Measurements from ENCODE around the gene CLK2.
"Not testable (repeated sequence)": the region's sequence is repeated elsewhere in the genome, so short reads cannot be mapped to it uniquely, and the experiment has no call there.

The CLK2 gene

DNA sequence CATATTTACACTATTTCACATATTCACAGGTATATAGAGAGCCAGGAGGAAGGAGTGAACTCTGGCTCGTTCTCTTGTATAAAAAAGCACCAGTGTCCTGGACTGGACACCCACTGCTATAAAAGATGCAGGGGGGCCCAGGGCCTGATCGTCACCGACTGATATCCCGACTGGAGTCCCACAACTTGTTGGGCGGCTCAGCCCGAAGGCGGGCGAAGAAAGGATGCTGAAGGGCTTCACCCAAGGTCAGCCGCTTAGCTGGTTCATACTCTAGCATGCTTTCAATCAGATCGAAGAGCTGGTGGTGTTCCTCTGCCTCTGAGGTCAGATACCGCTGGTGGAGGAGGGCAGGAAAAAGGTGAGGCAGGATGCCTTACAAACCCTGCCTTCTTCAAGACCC is 10.2 kb downstream of the CLK2 start:
- no peak for DNase-seq

- DNase-seq: peak; percentile 77
These were observed 11.2 kb downstream of the CLK2 start, which contains the start of gene SCAMP3 for GRCh38 chr1:155261852-155262673. TSS of gene SCAMP3 (minus strand) at chr1:155262360. CDS start at chr1:155262151, 209 bp downstream.

GRCh38 chr1:155261493-155261851 is 11.8 kb downstream of the CLK2 start:
- no peak for DNase-seq

DNA sequence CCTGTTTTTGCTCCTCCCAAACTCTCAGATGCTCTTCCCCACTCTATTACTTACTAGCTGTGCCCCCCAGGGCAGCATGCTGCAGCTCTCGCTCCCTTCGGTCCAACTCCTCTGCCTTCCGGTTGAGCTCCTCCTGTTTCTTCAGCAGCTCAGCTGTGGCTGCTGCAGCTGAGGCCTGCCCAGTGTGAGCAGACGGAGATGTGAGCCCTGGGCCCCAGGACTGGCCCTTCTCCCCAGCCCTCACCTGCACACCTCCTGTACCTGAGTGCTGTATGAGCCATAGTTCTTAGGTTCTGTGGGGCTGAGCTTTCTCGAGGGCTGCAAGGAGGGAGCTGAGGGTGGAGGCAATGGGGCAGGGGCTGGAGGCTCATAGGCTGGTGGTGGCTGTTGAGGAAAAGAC is 13.0 kb downstream of the CLK2 start:
- DNase-seq: no peak

DNA sequence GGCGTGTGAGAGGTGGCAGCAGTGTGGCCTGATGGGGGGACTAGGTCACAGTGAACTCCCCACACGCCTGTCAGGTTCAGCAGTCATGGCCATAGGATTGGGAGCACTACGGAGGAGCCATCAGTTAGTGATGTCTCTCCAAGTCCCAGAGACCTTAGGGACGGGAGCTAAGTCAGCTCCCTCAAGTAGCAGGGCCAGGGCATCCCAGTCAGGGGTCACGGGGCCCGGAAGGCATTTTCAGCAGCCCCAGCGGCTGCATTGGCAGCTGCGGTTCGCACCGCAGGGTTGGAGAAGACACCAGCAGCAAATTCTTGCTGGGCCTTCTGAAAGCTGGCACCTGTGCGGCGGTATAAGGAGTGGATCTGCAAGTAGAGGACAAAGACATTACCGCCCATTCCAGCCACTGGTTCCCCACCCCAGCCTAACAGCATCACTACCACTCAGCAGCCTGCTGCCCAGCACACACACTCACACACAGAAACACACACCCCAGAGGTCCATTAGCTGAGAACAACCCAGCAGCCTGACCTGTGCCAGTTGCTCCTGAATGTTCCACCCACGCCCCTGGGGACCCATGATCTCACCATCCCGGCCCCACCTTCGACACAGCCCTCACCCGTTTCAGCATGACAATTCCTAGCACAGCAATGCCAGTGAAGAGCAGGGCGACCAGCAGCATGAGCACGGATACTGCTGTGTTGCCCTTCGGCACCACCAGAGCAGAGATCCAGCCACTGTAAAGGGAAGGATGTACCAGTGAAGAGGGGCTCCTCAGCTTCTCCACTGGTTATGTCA is 17.0 kb downstream of the CLK2 start:
- DNase-seq: no peak

DNA sequence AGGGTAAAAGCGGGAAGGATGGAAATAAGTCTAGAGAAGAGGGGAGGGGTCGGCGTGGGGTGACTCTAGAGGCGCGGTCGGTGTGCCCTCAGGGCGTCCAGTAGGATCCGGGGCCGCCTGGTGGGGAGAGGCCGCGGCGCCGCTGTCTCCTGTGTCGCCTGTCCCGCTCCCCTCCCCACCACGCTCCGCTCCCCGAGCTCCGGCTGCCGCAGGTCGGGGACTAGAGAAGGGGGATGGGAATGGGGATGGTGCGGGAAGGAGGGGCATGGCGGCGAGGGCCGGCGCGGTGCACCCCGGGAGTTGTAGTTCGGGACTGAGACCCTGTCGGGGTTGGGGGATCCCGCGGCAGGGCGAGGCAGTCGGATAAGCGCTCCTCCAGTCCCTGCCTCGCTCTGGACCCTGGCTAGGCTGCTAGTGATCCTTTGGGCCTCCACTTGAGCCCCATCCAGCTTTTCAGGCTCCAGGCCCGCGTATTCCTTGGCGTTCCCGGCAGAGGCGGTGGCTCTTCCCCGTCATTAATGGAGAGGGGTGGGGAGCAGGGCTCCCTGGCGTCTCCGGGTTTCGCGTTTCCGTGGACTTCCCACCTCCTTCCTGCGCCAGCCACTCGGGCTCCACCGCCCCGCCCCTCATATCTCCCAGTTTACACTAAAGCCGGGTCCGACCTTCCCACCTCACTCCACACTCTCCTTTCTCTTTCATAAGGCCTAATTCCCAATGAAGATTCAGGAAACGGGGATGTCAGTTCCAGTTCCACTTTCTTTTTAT is 17.9 kb downstream of the CLK2 start, which contains the start of gene ENTREP3:
Gene ENTREP3 (minus strand): TSS at position 241 of the 765 bp plus-strand sequence. CDS start 606 bp downstream, outside the sequence.
- peak; percentile 69 to 72 for DNase-seq

DNA sequence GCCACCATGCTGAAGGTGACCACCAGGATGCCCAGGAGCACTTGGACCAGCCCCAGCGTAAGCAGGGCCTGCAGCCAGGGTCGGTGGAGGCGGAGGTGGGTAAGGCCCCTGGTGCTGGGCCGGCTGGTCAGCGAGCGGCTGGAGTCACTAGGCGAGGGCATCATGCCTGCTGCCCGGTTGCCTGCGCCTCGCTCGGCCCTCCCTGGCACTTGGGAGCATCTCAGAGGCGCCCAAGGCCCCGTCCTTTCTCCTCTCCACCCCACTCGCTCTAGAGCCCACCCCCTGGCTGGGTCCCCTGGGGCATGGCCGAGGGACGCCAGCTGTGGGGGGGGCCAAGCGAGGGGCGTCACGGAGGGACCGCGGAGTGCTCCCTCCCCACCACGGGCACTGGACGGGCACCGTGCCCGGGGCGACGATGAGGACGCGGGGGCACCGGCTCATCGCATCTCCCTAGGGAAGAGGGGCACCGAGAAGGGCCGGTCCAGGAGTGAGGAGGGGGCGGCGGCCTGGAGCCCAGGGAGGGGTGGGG is 18.5 kb downstream of the CLK2 start:
- no peak for DNase-seq

DNA sequence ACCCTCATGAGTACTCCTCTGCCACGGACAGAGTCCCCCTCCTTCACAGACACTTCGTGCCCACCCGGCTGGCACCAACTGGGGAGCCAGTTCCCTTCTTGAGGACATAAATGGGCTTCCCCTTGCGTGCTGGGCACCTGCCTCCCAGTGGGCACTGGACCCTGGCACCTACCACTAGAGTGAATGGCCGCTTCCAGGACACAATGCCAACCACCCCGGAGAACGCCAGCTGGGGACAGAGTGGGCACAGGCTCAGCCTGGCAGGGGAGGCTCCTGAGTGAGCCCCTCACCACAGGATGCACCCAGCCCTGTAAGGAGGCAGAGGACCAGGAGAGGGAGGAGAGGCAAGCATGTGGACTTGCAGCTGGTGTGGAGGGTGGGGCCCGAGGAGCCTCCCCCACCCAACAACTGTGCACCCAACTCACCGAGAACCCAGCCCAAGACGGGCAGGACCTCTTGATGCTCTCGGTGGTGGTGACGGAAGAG is 19.0 kb downstream of the CLK2 start:
- no peak for DNase-seq

DNA sequence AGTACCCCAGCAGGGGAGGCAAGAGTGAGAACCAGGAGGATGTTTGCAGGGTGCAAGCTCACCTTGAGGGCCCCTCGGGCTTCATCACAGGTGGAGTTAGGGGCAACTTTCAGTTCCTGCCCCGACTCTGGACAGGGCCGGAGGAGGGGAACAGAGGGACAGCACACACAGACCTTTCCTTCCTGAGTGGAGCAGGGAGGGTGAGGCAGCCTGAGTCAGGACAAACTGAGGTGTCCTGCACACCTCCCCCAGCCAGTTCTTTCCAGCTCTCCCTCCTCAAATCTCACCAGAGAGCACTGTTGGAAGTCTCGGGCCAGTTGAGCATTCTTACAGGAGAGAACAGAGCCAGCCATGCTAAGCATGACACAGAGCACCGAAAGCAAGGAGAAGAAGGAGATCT is 19.5 kb downstream of the CLK2 start:
- DNase-seq: no peak

GRCh38 chr1:155253208-155253607 is 20.1 kb downstream of the CLK2 start:
- DNase-seq: no peak

DNA sequence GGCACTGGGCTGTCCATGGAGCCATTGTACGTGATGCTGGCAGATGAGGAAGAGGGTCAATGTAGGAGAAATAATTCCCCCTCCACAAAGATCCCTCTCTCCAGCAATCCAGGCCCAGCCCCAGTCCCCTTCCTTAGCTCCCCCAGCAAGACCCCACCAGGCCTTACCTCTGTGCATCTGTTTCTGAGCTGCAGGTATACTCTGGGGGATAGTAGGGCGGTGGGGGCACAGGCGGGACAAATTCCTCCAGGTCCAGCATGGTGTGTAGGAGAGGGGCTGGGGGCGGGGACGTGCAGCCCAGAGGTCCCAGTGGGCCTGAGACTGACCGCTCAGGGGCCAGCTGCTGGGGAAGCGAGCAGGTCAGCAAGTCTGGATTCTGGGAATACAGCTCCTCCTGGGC is 21.7 kb downstream of the CLK2 start:
- DNase-seq: no peak

- DNase-seq: peak; percentile 96
These were observed 22.5 kb downstream of the CLK2 start for GRCh38 chr1:155250633-155251449.

DNA sequence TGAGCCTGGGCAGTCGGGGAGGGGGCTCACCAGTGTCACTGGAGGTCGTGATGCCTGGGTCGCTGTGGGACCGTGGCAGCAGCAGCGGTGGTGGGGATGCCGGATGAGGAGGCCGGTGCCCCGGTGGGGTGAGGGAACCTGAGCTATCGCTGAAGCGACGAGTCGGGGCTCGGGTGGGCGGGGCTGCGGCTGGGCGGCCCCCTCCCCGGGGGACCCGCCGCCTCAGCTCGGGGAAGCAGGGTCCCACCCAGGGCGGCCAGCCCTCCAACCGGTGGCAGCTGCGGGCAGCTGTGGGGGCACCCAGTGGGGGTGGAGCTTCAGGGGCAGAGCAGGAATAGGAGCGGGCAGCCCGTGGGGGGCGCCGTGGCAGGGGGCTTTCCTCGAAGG is 23.1 kb downstream of the CLK2 start:
- no peak for DNase-seq

DNA sequence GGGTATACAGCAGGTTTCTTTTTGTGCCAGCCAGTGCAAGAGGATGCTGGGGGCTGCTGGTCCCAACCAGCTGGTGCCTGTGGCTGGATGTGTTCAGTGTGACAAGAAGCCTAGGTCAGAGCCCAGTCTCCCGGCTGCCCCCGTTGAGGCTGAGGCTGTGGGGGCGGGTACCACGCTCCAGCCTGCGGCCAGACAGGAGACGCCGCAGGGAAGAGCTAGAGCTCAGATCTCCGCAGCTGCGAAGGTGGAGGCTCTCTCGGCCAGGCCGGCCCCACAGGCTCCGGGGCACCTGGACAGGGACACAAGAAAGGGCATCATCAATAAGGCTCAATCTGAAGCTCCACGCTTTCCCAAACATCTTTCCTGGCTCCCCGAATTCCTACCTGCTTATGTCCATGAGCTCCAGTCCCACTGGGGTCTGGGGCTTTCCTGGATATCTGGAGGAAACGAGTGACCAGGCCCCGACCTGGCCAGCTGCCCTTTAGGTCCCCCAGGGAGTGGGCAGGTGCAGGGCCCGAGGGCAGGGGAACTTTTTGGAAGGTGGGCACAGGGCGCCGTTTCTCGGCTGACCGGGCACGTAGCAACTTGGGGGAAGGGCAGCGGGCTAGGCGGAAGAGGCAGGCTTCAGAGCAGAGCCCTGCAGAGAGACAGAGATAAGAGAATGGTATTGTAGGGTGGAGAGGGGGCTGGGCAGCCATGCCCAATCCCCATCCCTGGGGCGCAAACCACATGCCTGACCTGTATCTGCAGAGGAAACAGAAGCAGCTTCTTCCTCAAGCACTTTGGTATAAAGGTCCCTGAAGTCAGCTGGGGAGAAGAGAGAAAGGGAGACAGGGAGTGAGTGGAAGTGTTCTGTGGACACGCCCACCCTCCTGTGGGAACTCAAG is 25.4 kb downstream of the CLK2 start:
- DNase-seq: no peak

- not testable (repeated sequence) for DNase-seq
These were observed 26.5 kb downstream of the CLK2 start for GRCh38 chr1:155246796-155247195.

GRCh38 chr1:155245163-155245524 is 28.2 kb downstream of the CLK2 start:
- DNase-seq: no peak

- peak; percentile 79 to 85 for DNase-seq
These were observed 28.7 kb downstream of the CLK2 start for GRCh38 chr1:155244368-155245162.

- DNase-seq: no peak
These were observed 30.4 kb downstream of the CLK2 start for GRCh38 chr1:155242805-155243358.

GRCh38 chr1:155241841-155242264 is 31.5 kb downstream of the CLK2 start:
- DNase-seq: no peak
